ENCODE results near the gene GPLD1. TPM values are rescaled to one million over a fixed set of nuclear protein-coding genes. Genes with fewer than 3 reads are reported as not detected.
"Not testable (repeated sequence)": the region's sequence is repeated elsewhere in the genome, so short reads cannot be mapped to it uniquely, and the experiment has no call there.

GPLD1 gene
- total RNA-seq, 5 donors from 2014 or later (not counting 1 experiment from before 2014, with no cell fraction given) = 0.50 to 1.5 (median 1.4) TPM

- WGBS (ENCODE audit: insufficient coverage) = no CpG with 5 or more reads among the region's 8 CpGs
- CTCF ChIA-PET = no interaction called here
Observed at GRCh38 chr6:24385536-24386269, 103.7 kb downstream of the GPLD1 start.

GRCh38 chr6:24384369-24385130 is 104.8 kb downstream of the GPLD1 start:
- H3K4me1 ChIP-seq (ENCODE audit: control insufficient read depth in 1 of 2, extremely low read depth in 1 of 2, insufficient read depth in 2 of 2, low read length in 2 of 2); H3K4me3 ChIP-seq (ENCODE audit: control insufficient read depth in 1 of 2, extremely low read depth in 1 of 2, low read length in 1 of 2); H3K9me3 Mint-ChIP-seq; H3K27ac ChIP-seq (ENCODE audit: low read length); H3K9me3 ChIP-seq; H3K36me3 ChIP-seq (ENCODE audit: control insufficient read depth in 2 of 2, extremely low read depth in 1 of 2, insufficient read depth in 1 of 2, low read length in 1 of 2); ATAC-seq (replicated peaks in 1 of 4); POLR2A ChIA-PET; H3K27ac Mint-ChIP-seq; H3K36me3 Mint-ChIP-seq; H3K4me1 Mint-ChIP-seq; DNase-seq; H3K27me3 ChIP-seq (replicated peaks in 1 of 2; ENCODE audit: control insufficient read depth in 2 of 2, extremely low read depth in 1 of 2, insufficient read depth in 2 of 2, low read length in 1 of 2); CTCF ChIA-PET; H3K4me3 Mint-ChIP-seq: not testable (repeated sequence)
- no CpG with 5 or more reads among the region's 5 CpGs for WGBS (ENCODE audit: insufficient coverage)
- H3K27me3 Mint-ChIP-seq = peaks cover 13 to 18% of the 10 kb centered on the region in 2 donors

More at GRCh38 chr6:24385536-24386269, 103.7 kb downstream of the GPLD1 start:
- H3K4me1 Mint-ChIP-seq = no peaks in the 10 kb centered on the region
- Histone ChIP-seq H3K9me3 (no peaks in the 10 kb centered on the region), H3K4me3 (ENCODE audit: control insufficient read depth in 1 of 2, extremely low read depth in 1 of 2, low read length in 1 of 2) (no peak overlapping the region), H3K27me3 (replicated peaks in 1 of 2; ENCODE audit: control insufficient read depth in 2 of 2, extremely low read depth in 1 of 2, insufficient read depth in 2 of 2, low read length in 1 of 2) (peaks cover 0 to 10% of the 10 kb centered on the region in 2 experiments), H3K27ac (ENCODE audit: low read length) (no peak overlapping the region), H3K36me3 (ENCODE audit: control insufficient read depth in 2 of 2, extremely low read depth in 1 of 2, insufficient read depth in 1 of 2, low read length in 1 of 2) (no peaks in the 10 kb centered on the region), H3K4me1 (ENCODE audit: control insufficient read depth in 1 of 2, extremely low read depth in 1 of 2, insufficient read depth in 2 of 2, low read length in 2 of 2) (no peaks in the 10 kb centered on the region)
- POLR2A ChIA-PET = no interaction called here
- H3K9me3 Mint-ChIP-seq = no peaks in the 10 kb centered on the region
- ATAC-seq (replicated peaks in 1 of 4) (no peak), DNase-seq (no peak)
- H3K4me3 Mint-ChIP-seq = no peak overlapping the region
- H3K27ac Mint-ChIP-seq = no peak overlapping the region
- peaks cover 9 to 18% of the 10 kb centered on the region in 2 donors for H3K27me3 Mint-ChIP-seq
- no peaks in the 10 kb centered on the region for H3K36me3 Mint-ChIP-seq

GRCh38 chr6:24382891-24383494 is 106.4 kb downstream of the GPLD1 start:
- H3K27me3 ChIP-seq (replicated peaks in 1 of 2; ENCODE audit: control insufficient read depth in 2 of 2, extremely low read depth in 1 of 2, insufficient read depth in 2 of 2, low read length in 1 of 2); H3K27ac ChIP-seq (ENCODE audit: low read length); H3K36me3 ChIP-seq (ENCODE audit: control insufficient read depth in 2 of 2, extremely low read depth in 1 of 2, insufficient read depth in 1 of 2, low read length in 1 of 2); H3K9me3 ChIP-seq; H3K27ac Mint-ChIP-seq; H3K4me1 ChIP-seq (ENCODE audit: control insufficient read depth in 1 of 2, extremely low read depth in 1 of 2, insufficient read depth in 2 of 2, low read length in 2 of 2); POLR2A ChIA-PET; H3K4me1 Mint-ChIP-seq; H3K36me3 Mint-ChIP-seq; DNase-seq; H3K9me3 Mint-ChIP-seq; H3K4me3 ChIP-seq (ENCODE audit: control insufficient read depth in 1 of 2, extremely low read depth in 1 of 2, low read length in 1 of 2); CTCF ChIA-PET; ATAC-seq (replicated peaks in 1 of 4); H3K4me3 Mint-ChIP-seq: not testable (repeated sequence)
- H3K27me3 Mint-ChIP-seq = peaks cover 13 to 25% of the 10 kb centered on the region in 2 donors
- no CpG with 5 or more reads among the region's 9 CpGs for WGBS (ENCODE audit: insufficient coverage)

- Histone ChIP-seq H3K9me3 (no peaks in the 10 kb centered on the region), H3K27me3 (replicated peaks in 1 of 2; ENCODE audit: control insufficient read depth in 2 of 2, extremely low read depth in 1 of 2, insufficient read depth in 2 of 2, low read length in 1 of 2) (peaks cover 0 to 10% of the 10 kb centered on the region in 2 experiments), H3K27ac (ENCODE audit: low read length) (no peak overlapping the region), H3K36me3 (ENCODE audit: control insufficient read depth in 2 of 2, extremely low read depth in 1 of 2, insufficient read depth in 1 of 2, low read length in 1 of 2) (no peaks in the 10 kb centered on the region), H3K4me3 (ENCODE audit: control insufficient read depth in 1 of 2, extremely low read depth in 1 of 2, low read length in 1 of 2) (no peak overlapping the region), H3K4me1 (ENCODE audit: control insufficient read depth in 1 of 2, extremely low read depth in 1 of 2, insufficient read depth in 2 of 2, low read length in 2 of 2) (no peaks in the 10 kb centered on the region)
- CTCF ChIA-PET = interaction anchor here in 1 of 2 donors (0.7 kb wide), 1 partner anchor 99 kb away, joined by 3 read pairs; no protein-coding TSS in a partner anchor
- Mint-ChIP-seq H3K4me3 (no peak overlapping the region), H3K36me3 (no peaks in the 10 kb centered on the region), H3K27me3 (peaks cover 13 to 25% of the 10 kb centered on the region in 2 donors), H3K27ac (no peak overlapping the region), H3K4me1 (no peaks in the 10 kb centered on the region), H3K9me3 (no peaks in the 10 kb centered on the region)
- no peak for ATAC-seq (replicated peaks in 1 of 4)
- WGBS (ENCODE audit: insufficient coverage) = no CpG with 5 or more reads among the region's 1 CpG
- POLR2A ChIA-PET = no interaction called here
- DNase-seq = no peak
Observed at GRCh38 chr6:24382220-24382540, 107.2 kb downstream of the GPLD1 start.

DNA sequence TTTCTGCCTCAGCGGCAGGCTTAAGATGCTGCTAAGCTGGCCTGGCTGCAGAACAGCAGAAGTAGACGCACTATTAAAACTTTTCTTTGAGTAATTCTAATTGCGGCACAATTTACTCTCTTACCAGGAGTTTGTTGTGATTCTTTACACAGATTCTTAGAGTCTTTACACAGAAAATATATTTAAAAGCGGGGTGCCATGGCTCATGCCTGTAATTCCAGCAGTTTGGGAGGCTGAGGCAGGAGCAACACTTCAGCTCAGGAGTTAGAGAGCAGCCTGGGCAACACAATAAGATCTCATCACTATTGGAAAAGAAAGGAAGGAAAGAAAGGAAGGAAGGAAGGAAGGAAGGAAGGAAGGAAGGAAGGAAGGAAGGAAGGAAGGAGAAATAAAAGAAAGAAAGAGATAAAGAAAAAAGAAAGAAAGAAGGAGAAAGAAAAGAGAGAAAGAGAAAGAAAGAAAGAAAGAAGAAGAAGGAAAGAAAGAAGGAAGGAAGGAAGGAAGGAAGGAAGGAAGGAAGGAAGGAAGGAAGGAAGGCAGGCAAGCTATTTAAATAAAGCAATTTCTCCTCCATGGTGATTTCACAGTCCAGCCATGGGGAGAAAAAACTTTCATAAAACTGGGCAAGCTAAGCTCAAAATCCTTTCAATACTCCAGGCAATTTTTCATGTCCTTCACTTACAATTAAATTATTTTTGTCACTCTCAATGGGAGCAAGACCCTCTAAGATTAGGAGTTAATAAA is 107.7 kb downstream of the GPLD1 start:
- H3K27ac ChIP-seq (ENCODE audit: low read length) = no peak overlapping the region
- ChIA-PET POLR2A (no interaction called here), CTCF (interaction anchor here in 1 of 2 donors (0.7 kb wide), 1 partner anchor 99 kb away, joined by 3 read pairs; no protein-coding TSS in a partner anchor)
- H3K4me1 ChIP-seq (ENCODE audit: control insufficient read depth in 1 of 2, extremely low read depth in 1 of 2, insufficient read depth in 2 of 2, low read length in 2 of 2) = no peaks in the 10 kb centered on the region
- no peaks in the 10 kb centered on the region for H3K4me1 Mint-ChIP-seq
- no CpG with 5 or more reads among the region's 4 CpGs for WGBS (ENCODE audit: insufficient coverage)
- H3K9me3 Mint-ChIP-seq = no peaks in the 10 kb centered on the region
- no peak overlapping the region for H3K4me3 Mint-ChIP-seq
- DNase-seq (no peak), ATAC-seq (replicated peaks in 1 of 4) (no peak)
- H3K36me3 Mint-ChIP-seq = no peaks in the 10 kb centered on the region
- H3K36me3 ChIP-seq (ENCODE audit: control insufficient read depth in 2 of 2, extremely low read depth in 1 of 2, insufficient read depth in 1 of 2, low read length in 1 of 2) = no peaks in the 10 kb centered on the region
- H3K27me3 Mint-ChIP-seq = peaks cover 16 to 25% of the 10 kb centered on the region in 2 donors
- no peak overlapping the region for H3K27ac Mint-ChIP-seq
- H3K4me3 ChIP-seq (ENCODE audit: control insufficient read depth in 1 of 2, extremely low read depth in 1 of 2, low read length in 1 of 2) = no peak overlapping the region
- peaks cover 0 to 8% of the 10 kb centered on the region in 2 experiments for H3K27me3 ChIP-seq (replicated peaks in 1 of 2; ENCODE audit: control insufficient read depth in 2 of 2, extremely low read depth in 1 of 2, insufficient read depth in 2 of 2, low read length in 1 of 2)
- no peaks in the 10 kb centered on the region for H3K9me3 ChIP-seq

DNA sequence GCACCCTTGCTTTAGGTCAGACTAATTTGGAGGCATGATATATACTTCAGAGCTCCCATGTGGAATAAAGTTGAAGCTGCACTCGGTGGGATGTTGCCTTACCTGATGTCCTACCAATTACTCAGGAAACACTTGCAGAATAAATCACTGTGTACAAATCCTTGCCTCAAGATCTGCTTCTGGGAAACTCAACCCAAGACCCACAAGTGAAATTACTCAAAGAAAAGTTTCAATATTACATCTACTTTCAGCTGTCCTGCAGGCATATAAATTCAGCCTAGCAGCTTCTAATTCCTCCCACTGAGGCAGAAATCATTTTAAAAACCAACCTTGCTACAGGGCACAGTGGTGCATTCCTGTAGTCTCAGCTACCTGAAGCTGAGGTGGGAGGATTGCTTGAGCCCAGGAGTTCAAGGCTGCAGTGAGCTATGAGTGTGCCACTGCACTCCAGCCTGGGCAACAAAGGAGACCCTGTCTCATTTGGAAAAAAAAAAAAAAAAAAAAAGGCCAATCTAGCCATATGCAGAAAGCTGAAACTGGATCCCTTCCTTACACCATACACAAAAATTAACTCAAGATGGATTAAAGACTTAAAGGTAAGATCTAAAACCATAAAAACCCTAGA is 110.8 kb downstream of the GPLD1 start:
- peaks cover 17% of the 10 kb centered on the region in 2 donors for H3K27me3 Mint-ChIP-seq
- ChIA-PET CTCF (no interaction called here), POLR2A (no interaction called here)
- no peaks in the 10 kb centered on the region for H3K36me3 Mint-ChIP-seq
- ATAC-seq (replicated peaks in 1 of 4) (no peak), DNase-seq (no peak)
- H3K4me3 Mint-ChIP-seq = no peak overlapping the region
- H3K36me3 ChIP-seq (ENCODE audit: control insufficient read depth in 2 of 2, extremely low read depth in 1 of 2, insufficient read depth in 1 of 2, low read length in 1 of 2) = no peaks in the 10 kb centered on the region
- no peak overlapping the region for H3K27ac Mint-ChIP-seq
- WGBS (ENCODE audit: insufficient coverage) = no CpG with 5 or more reads among the region's 1 CpG
- H3K9me3 ChIP-seq = no peaks in the 10 kb centered on the region
- H3K4me1 Mint-ChIP-seq = no peaks in the 10 kb centered on the region
- H3K27me3 ChIP-seq (replicated peaks in 1 of 2; ENCODE audit: control insufficient read depth in 2 of 2, extremely low read depth in 1 of 2, insufficient read depth in 2 of 2, low read length in 1 of 2) = peaks cover 0 to 6% of the 10 kb centered on the region in 2 experiments
- H3K4me1 ChIP-seq (ENCODE audit: control insufficient read depth in 1 of 2, extremely low read depth in 1 of 2, insufficient read depth in 2 of 2, low read length in 2 of 2) = no peaks in the 10 kb centered on the region
- H3K4me3 ChIP-seq (ENCODE audit: control insufficient read depth in 1 of 2, extremely low read depth in 1 of 2, low read length in 1 of 2) = no peak overlapping the region
- peaks cover 0 to under 1% (median 0%) of the 10 kb centered on the region in 3 donors for H3K9me3 Mint-ChIP-seq
- no peak overlapping the region for H3K27ac ChIP-seq (ENCODE audit: low read length)
